T-helper 17 cell (primary cell): ENCODE results near the gene MAS1. TPM values are rescaled to one million over a fixed set of nuclear protein-coding genes. Genes with fewer than 3 reads are reported as not detected.
A peak's percentile ranks its signal among the peaks of the same experiment; 100 is the strongest.
"Not testable (repeated sequence)": the region's sequence is repeated elsewhere in the genome, so short reads cannot be mapped to it uniquely, and the experiment has no call there.

Experiments used
- ATAC-seq: fragments of 150-1000 bp; cut with Tn5 transposase; 2 replicates; pipeline ENCODE4 v1.10.0; 2021; ENCODE audit warnings: mild to moderate bottlenecking, moderate library complexity
- DNase-seq, 3 donors: peaks; one replicate each; pipeline versions ENCODE4 v3.0.0 to v3.0.0-alpha.2; 2020 to 2021
- H3K9me3 ChIP-seq: one replicate; pipeline ENCODE4 v1.7.0; 2013; ENCODE audit warnings: low read length, mild to moderate bottlenecking; ENCODE audit not compliant: control insufficient read depth, poor library complexity, severe bottlenecking
- H3K27ac Mint-ChIP-seq: one replicate; pipeline ENCODE4 v1.8.0; 2022; ENCODE audit warnings: mild to moderate bottlenecking, moderate library complexity, mixed read lengths
- H3K27me3 Mint-ChIP-seq: one replicate; pipeline ENCODE4 v1.8.0; 2022; ENCODE audit warnings: mixed read lengths
- H3K36me3 Mint-ChIP-seq: one replicate; pipeline ENCODE4 v1.8.0; 2022; ENCODE audit warnings: low read depth, mixed read lengths
- H3K4me1 Mint-ChIP-seq: one replicate; pipeline ENCODE4 v1.8.0; 2022; ENCODE audit warnings: mild to moderate bottlenecking, mixed read lengths
- H3K4me3 Mint-ChIP-seq: one replicate; pipeline ENCODE4 v1.8.0; 2022; ENCODE audit warnings: mild to moderate bottlenecking, moderate library complexity, mixed read lengths
- total RNA-seq, 4 donors: library from RNA in 2 of 4; stranded (reverse) in 2 of 4; gene quantifications; one replicate each; pipeline ENCODE4 v1.2.3 and lab custom pipeline; 2022 to 2026

MAS1 gene
- total RNA-seq, 2 donors from 2014 or later = not detected

DNA sequence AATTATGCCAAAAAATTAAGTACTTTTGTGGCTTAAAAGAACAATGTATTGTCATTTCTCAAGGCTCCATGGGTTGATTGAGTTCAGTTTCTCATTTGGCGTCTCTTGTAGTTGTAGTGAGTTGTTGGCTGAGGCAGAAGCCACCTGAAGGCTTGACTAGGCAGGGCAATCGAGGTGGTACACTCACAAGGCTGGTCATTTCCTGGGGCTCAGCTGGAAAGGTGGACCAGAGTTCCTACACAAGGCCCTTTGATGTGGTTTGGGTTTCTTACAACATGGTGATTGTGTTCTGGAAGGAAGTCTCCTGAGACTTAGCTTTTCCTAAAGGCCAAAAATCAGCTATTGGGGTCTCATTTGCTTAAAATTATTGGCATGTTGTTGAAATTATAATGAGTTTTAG is 22.6 kb downstream of the MAS1 start:
- ATAC-seq = no peak
- H3K9me3 ChIP-seq = no peaks in the 10 kb centered on the region
- peaks cover 4% of the 10 kb centered on the region for H3K4me1 Mint-ChIP-seq
- no peak overlapping the region for H3K4me3 Mint-ChIP-seq
- no peak overlapping the region for H3K27ac Mint-ChIP-seq
- no peak for DNase-seq
- H3K27me3 Mint-ChIP-seq = peaks cover 52% of the 10 kb centered on the region
- no peaks in the 10 kb centered on the region for H3K36me3 Mint-ChIP-seq

DNA sequence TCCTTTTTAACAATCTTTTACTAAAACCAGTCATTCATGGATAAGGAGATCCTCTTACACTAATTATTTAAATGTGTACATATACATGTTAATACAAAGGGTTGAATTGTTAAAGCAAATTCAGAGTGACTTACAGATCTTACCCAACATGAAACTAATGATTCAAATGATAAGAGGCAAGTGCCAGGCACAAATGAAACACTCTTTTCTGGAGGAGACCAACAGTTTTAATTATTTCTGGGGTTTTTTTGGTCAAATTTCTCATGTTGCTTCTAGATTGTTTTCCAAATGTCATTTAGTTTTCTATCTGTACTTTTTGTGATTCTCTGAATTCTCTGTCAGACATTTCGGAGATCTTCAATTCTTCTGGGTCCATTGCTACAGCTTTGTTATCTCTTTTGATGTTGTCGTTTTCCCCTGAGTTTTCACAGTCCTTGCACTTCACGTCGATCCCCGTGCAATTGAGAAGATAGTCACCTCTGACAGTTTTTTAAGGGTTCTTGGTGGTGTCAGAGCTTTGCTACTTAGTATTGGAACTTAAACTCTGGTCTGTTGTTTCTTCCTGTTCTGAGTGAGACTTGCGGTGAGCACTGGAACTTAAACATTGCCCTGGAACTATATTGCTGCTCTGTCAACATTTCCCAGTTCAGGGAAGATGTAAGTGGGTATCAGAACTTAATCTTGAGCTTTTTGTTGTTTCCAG is 23.2 kb downstream of the MAS1 start:
- no peaks in the 10 kb centered on the region for H3K36me3 Mint-ChIP-seq
- no peak overlapping the region for H3K27ac Mint-ChIP-seq
- no peaks in the 10 kb centered on the region for H3K9me3 ChIP-seq
- DNase-seq = no peak
- peaks cover 58% of the 10 kb centered on the region for H3K27me3 Mint-ChIP-seq
- H3K4me3 Mint-ChIP-seq = no peak overlapping the region
- no peak for ATAC-seq
- H3K4me1 Mint-ChIP-seq = peaks cover 4% of the 10 kb centered on the region

DNA sequence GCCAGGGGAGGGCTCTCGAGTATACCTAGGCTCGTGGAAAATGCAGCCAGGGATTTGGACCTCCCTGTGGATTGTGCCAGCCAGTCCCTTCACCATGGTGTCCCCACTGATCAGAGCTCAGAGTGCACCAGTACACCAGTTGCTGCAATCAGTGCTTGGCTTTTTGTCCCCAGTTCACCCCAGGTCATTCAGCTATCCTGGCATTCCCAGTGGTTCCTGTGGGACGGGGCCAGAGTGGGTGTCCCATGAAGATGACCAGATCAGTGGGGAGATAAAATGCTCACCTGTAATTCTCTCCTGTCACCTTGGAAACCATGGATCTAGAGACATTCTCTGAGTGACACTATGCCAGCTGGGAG is 23.8 kb downstream of the MAS1 start:
- ATAC-seq (no peak), DNase-seq (no peak)
- Mint-ChIP-seq H3K27me3 (peaks cover 63% of the 10 kb centered on the region), H3K4me3 (no peak overlapping the region), H3K36me3 (no peaks in the 10 kb centered on the region), H3K27ac (no peak overlapping the region), H3K4me1 (peaks cover 4% of the 10 kb centered on the region)
- H3K9me3 ChIP-seq = no peaks in the 10 kb centered on the region

DNA sequence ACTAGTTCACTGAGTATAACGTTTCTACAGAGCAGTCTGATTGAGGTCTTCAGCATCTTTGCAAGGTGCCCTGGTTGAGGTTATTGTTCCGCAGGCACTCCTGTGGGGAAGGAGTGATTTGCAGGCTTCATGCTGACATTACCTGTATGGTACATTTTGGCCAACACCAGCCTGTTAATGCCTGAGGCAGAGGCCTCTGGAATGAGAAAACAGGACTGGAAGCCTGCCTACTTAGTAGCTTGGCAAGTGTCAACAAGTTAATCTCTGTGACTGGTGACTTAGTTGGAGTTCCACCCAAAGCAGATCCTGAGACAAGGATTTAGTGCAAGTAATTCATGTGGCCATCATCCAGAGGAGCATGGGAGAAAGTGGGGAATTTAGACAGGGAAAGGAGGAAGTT is 24.6 kb downstream of the MAS1 start:
- no peaks in the 10 kb centered on the region for H3K9me3 ChIP-seq
- H3K4me3 Mint-ChIP-seq = no peak overlapping the region
- no peak overlapping the region for H3K27ac Mint-ChIP-seq
- DNase-seq (no peak), ATAC-seq (no peak)
- no peaks in the 10 kb centered on the region for H3K36me3 Mint-ChIP-seq
- H3K27me3 Mint-ChIP-seq = peaks cover 61% of the 10 kb centered on the region
- peaks cover 4% of the 10 kb centered on the region for H3K4me1 Mint-ChIP-seq

DNA sequence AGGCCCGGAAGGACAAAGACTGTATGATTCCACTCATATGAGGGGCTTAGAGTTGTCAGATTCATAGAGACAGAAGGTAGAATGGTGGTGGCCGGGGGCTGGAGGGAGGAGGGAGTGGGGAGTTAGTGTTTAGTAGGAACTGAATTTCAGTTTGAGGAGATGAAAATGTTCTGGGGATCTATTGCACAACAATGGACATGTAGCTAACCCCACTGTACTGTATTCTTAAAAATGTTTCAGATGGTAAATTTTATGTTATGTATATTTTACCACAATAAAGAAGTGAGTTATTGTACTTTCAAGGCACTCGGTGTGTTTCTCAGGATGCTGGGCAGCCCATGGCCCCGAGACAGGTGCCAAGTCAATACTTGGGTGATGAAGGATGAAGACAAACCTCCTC is 25.4 kb downstream of the MAS1 start:
- no peak for DNase-seq
- no peak for ATAC-seq
- Mint-ChIP-seq H3K4me1 (peaks cover 4% of the 10 kb centered on the region), H3K27me3 (peaks cover 53% of the 10 kb centered on the region), H3K36me3 (no peaks in the 10 kb centered on the region), H3K4me3 (no peak overlapping the region), H3K27ac (no peak overlapping the region)
- H3K9me3 ChIP-seq = no peaks in the 10 kb centered on the region

DNA sequence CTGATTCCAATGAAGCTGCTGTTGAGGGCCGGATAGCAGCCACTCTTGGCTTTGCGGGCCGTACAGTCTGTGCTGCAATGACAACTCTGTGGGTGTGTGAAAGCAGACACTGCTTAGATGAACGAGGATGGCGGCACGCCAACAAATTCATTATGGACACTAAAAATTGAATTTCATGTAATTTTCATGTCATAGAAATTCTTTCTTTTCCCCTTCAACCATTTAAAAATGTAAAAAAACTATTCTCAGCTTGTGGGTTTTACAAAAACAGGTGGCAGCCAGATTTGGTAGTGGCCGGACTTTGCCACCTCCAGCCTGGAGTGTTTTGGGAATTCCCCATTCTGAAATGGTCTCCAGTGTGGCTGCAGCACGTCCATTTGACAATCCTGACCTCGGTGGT is 26.0 kb downstream of the MAS1 start:
- no peak for ATAC-seq

DNA sequence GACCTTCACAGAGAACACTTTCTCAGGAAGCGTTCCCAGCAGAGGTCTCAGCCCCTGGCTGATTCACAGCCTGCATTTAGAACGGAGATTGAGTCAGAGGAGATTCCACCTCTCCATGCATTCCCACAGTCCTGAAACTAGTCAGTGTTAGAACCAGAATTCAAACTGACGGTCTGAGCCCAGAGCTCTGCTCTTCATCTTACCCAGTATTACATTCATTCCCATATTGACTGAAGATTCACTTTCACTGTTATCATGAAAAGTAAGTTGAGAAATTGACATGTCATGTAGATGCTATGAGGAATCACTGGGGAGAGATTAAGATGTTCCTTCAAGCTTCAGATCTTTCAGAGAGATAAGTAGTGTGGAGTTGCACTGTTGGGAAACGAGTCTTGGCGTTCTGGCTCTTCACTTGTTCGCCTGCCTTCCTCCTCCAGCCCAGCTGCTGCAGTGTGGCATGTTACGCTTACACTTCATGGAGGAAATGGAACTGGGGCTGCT is 28.3 kb downstream of the MAS1 start:
- no peaks in the 10 kb centered on the region for H3K36me3 Mint-ChIP-seq
- ATAC-seq (no peak), DNase-seq (no peak)
- no peak overlapping the region for H3K27ac Mint-ChIP-seq
- peaks cover 2% of the 10 kb centered on the region for H3K4me1 Mint-ChIP-seq
- peaks cover 34% of the 10 kb centered on the region for H3K27me3 Mint-ChIP-seq
- H3K9me3 ChIP-seq = no peaks in the 10 kb centered on the region
- no peak overlapping the region for H3K4me3 Mint-ChIP-seq

More for the DNA sequence above, 26.0 kb downstream of the MAS1 start:
- Mint-ChIP-seq H3K27me3 (peaks cover 48% of the 10 kb centered on the region), H3K4me1 (peaks cover 4% of the 10 kb centered on the region), H3K4me3 (no peak overlapping the region), H3K36me3 (no peaks in the 10 kb centered on the region), H3K27ac (no peak overlapping the region)
- H3K9me3 ChIP-seq = no peaks in the 10 kb centered on the region
- no peak for DNase-seq

DNA sequence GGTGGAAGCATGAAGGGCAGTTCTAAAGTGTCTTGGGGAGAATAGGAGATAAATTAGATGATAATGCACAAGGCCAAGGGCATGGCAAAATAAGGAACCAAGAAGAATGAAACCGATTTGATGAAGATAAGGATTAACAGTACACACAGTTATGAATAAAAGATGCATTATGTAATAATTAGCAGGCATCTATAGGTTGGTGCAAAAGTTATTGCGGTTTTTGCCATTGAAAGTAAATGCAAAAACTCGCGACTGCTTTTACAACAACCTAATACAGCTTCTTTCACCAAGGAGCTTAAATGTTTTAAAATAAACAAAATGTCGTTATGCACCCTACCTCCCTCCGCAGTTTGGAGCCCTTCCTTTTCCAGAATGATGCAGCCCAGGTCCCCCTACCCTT is 29.0 kb downstream of the MAS1 start:
- Mint-ChIP-seq H3K4me3 (no peak overlapping the region), H3K4me1 (no peaks in the 10 kb centered on the region), H3K27me3 (peaks cover 26% of the 10 kb centered on the region), H3K27ac (no peak overlapping the region), H3K36me3 (no peaks in the 10 kb centered on the region)
- no peak for ATAC-seq
- H3K9me3 ChIP-seq = no peaks in the 10 kb centered on the region
- no peak for DNase-seq

DNA sequence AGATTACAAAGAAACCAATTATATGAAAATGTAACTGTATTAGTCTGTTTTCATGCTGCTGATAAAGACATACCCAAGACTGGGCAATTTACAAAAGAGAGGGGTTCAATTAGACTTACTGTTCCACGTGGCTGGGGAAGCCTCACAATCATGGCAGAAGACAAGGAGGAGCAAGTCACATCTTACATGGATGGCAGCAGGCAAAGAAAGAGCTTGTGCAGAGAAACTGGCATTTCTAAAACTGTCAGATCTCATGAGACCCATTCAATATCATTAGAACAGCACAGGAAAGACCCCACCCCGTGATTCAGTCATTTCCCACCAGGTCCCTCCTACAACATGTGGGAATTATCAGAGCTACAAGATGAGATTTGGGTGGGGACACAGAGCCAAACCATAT is 33.4 kb downstream of the MAS1 start:
- H3K27ac Mint-ChIP-seq, H3K27me3 Mint-ChIP-seq, DNase-seq, H3K4me3 Mint-ChIP-seq, ATAC-seq, H3K9me3 ChIP-seq, H3K36me3 Mint-ChIP-seq, H3K4me1 Mint-ChIP-seq: not testable (repeated sequence)

DNA sequence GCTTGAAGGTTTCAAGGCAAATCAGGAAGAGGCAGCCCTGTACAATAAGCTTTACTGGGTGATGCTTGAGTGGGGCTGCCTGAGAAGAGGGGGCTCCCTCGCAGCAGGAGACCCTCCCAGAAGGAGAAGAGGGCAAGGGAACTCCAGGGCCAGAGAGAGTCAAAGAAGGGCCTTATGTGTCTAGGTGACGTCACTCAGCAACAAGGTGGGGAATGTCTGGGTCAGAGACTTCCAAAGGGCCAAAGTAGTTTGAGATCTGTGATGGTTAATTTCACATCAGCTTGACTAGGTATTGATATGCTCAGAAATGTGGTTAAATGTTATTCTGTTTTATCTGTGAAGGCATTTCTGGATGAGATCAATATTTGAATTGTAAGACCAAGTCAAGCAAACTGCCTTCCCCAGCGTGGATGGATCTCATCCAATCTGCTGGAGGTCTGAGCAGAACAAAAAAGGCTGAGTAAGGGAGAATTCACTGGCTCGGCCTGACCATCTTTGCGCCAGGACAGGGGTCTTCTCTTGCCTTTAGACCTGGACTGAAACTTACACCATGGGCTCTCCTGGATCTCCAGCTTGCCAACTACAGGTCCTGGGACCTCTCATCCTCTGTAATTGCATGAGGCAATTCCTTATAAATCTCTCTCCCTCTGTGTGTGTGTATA is 35.9 kb downstream of the MAS1 start:
- ATAC-seq (no peak), DNase-seq (no peak)
- Mint-ChIP-seq H3K36me3 (no peaks in the 10 kb centered on the region), H3K4me1 (peaks cover 20% of the 10 kb centered on the region), H3K4me3 (no peak overlapping the region), H3K27ac (no peak overlapping the region), H3K27me3 (no peaks in the 10 kb centered on the region)
- no peaks in the 10 kb centered on the region for H3K9me3 ChIP-seq

DNA sequence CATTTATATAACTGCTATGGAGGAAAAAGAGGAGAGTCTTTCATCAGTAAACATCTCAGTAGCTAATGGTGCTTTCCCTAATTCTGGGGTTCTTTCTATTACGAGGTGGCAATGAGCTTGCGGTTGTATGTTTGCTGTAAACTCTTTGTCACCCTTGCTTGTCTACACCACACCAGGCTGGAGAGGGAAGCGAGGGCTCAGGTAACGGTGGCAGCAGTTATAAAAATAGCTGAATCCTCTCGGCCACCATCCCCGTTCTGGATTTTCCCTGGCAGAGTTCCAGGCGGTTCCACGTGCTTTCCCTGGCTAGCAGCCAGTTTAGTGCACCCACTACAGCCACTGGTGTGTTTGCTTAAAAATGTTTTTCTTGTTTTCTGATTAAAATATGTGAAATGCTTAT is 39.0 kb downstream of the MAS1 start:
- no peaks in the 10 kb centered on the region for H3K27me3 Mint-ChIP-seq
- DNase-seq = peak; percentile 37 to 74 (median 65)
- peak overlapping the region; percentile 83 for H3K27ac Mint-ChIP-seq
- peak overlapping the region; percentile 69 for H3K4me3 Mint-ChIP-seq
- H3K9me3 ChIP-seq = no peaks in the 10 kb centered on the region
- H3K4me1 Mint-ChIP-seq = peaks cover 22% of the 10 kb centered on the region
- peak; percentile 96 for ATAC-seq
- H3K36me3 Mint-ChIP-seq = no peaks in the 10 kb centered on the region

DNA sequence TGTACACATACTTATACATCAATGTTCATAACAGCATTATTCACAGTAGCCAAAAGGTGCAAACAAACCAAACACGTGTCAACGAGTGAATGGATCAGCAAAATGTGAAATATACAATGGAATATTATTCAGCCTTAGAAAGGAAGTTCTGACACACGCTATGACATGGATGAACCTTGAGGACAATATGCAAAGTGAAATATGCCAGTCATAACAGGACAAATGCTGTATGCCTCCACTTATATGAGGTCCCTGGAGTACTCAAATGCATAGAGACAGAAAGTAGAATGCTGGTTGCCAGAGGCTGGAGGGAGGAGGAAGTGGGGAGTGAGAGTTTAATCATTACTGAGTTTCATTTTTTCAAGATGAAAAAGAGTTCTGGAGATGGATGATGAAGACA is 40.3 kb downstream of the MAS1 start:
- no peak for DNase-seq

DNA sequence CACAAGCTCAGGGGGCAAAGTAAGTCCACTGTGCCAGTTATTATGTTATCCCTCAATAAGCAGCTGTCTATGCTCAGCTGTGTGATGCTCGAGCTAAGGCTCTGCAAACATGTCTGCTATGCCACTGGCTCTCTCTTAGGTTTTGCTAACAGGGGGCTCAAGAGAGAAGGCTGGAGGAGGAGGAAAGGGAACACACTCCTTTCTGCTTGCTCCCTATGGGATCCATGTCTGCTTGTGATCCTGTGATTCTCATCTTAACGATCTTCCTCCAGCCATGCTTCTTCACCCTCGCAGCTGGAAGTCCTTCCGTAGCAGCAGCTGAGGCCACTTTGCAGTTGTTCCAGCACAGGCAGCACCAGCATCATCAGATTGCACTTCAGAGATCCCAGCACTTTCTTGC is 41.1 kb downstream of the MAS1 start:
- H3K4me1 Mint-ChIP-seq = peaks cover 22% of the 10 kb centered on the region

More for the DNA sequence above, 40.3 kb downstream of the MAS1 start:
- no peaks in the 10 kb centered on the region for H3K9me3 ChIP-seq
- H3K4me1 Mint-ChIP-seq = peaks cover 22% of the 10 kb centered on the region
- H3K4me3 Mint-ChIP-seq = peak overlapping the region; percentile 69
- no peaks in the 10 kb centered on the region for H3K36me3 Mint-ChIP-seq
- H3K27ac Mint-ChIP-seq = peak overlapping the region; percentile 83
- H3K27me3 Mint-ChIP-seq = peaks cover 4% of the 10 kb centered on the region
- no peak for ATAC-seq

DNA sequence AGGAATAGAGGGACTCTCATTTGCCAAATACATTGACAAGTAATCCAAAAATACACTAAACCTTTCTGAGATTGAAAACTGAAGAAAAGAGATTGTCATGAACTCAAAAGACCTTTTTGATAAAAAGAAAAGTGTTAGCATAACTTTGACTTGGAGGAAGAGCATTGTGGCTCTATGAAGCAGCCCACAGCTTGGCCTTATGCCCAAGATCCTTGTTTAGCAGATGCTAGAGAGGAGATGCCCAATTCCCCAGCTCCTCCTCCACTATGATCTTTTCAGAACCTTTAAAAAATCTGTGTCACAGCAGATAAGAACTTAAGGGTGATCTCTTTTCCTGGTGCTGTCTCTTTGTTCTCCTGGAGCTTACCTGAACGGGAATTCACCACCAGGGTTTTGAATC is 42.3 kb downstream of the MAS1 start:
- no peaks in the 10 kb centered on the region for H3K9me3 ChIP-seq
- Mint-ChIP-seq H3K4me3 (no peak overlapping the region), H3K4me1 (peaks cover 22% of the 10 kb centered on the region), H3K27ac (no peak overlapping the region), H3K36me3 (no peaks in the 10 kb centered on the region), H3K27me3 (peaks cover 4% of the 10 kb centered on the region)
- ATAC-seq = no peak
- DNase-seq = no peak

More for the DNA sequence above, 41.1 kb downstream of the MAS1 start:
- H3K9me3 ChIP-seq = no peaks in the 10 kb centered on the region
- ATAC-seq = no peak
- H3K36me3 Mint-ChIP-seq = no peaks in the 10 kb centered on the region
- no peak for DNase-seq
- peaks cover 4% of the 10 kb centered on the region for H3K27me3 Mint-ChIP-seq
- no peak overlapping the region for H3K4me3 Mint-ChIP-seq
- peak overlapping the region; percentile 39 for H3K27ac Mint-ChIP-seq
